CD4-positive, alpha-beta T cell treated with Interleukin-4 for 4 hours (primary cell): ENCODE data around the gene METTL4.
"Not testable (repeated sequence)": the region's sequence is repeated elsewhere in the genome, so short reads cannot be mapped to it uniquely, and the experiment has no call there.

Experiments
- DNase-seq: peaks from one replicate; pipeline ENCODE4 v3.0.0-alpha.2; 2020

METTL4 gene

DNA sequence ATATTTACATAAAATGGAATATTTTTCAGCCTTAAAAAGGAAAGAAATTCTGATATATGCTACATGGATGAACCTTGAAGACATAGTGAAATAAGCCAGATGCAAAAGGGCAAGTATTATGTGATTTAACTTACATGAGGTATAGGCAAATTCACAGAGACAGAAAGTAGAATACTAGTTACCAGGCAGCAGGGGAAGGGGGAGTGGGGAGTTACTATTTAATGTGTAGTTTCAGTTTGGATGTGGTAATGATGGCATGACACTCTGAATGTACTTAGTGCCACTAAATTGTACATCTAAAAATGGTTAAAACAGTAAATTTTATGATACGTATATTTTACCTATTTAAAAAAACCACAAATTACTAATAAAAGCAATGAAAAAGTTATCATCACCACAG, 12.1 kb downstream of the METTL4 start:
- DNase-seq: no peak

GRCh38 chr18:2557536-2557935, 13.8 kb downstream of the METTL4 start:
- DNase-seq: no peak

DNA sequence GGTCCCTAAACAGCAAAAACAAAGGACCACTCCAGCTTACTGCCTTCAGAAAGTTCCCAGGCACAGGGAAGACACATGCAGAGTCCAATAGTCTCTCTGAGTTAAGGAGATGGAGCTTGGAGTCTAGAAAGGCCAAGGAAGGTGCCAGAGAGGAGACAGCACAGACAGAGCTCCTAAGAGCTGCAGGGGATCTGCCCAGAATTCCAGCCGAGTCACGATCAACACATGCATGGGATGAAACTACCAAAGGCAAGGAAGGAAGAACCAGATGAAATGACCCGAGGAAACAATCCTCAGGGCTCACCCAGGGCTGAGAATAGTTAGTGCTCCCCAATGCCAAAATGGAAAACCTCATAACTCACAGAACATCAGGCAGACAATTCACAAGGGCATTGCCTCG, 15.4 kb downstream of the METTL4 start:
- DNase-seq: no peak

DNA sequence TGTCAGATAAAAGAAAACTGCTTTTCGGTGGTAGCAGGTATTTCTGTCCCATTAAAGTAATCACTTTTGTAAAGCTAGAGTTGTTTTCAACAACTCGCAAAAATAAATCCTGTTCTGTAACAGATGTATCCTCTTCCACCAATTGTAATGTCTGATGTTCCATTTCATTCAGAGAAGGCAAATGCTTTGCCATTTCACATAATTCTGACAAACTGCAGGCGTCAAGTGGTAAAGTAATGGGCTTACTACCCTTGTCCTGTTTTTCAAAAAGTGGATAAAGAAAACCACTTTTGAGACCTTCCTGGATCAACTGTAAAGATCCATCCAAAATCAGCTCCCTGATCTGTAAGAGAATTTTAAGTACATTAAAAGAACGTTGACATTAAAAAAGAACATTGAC, 16.6 kb downstream of the METTL4 start:
- no peak for DNase-seq

GRCh38 chr18:2551425-2551824, 19.9 kb downstream of the METTL4 start:
- no peak for DNase-seq

GRCh38 chr18:2549462-2549861, 21.8 kb downstream of the METTL4 start:
- DNase-seq: no peak

GRCh38 chr18:2547477-2548087, 23.7 kb downstream of the METTL4 start:
- DNase-seq: peak; percentile 45

- no peak for DNase-seq
Measured at GRCh38 chr18:2545155-2545554, 26.1 kb downstream of the METTL4 start.

- DNase-seq: peak; percentile 55
Measured at GRCh38 chr18:2541925-2542563, 29.3 kb downstream of the METTL4 start.

GRCh38 chr18:2540575-2540974, 30.7 kb downstream of the METTL4 start:
- DNase-seq: no peak

GRCh38 chr18:2538844-2539243, 32.5 kb downstream of the METTL4 start:
- DNase-seq: no peak

DNA sequence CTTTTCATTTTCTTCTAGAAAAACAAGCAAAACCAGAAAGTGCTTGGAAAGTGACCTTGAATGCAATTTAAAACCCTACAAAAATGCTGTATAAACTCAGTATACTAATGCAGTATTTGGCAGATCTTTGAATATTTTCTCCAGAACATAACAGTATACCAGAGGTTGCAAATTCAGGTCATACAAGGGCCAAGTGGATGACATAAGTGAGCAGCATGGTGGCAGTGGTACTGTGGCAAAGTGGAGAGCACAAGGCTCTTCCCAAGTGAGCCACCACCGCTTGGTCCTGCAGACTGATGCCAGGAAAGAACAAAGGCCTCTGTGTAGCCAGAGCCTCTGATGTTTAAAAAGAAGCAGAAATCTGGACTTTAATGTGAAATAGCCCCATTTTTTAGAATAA, 33.1 kb downstream of the METTL4 start:
- no peak for DNase-seq

- DNase-seq: no peak
Measured at GRCh38 chr18:2537296-2537695, 34.0 kb downstream of the METTL4 start.

DNA sequence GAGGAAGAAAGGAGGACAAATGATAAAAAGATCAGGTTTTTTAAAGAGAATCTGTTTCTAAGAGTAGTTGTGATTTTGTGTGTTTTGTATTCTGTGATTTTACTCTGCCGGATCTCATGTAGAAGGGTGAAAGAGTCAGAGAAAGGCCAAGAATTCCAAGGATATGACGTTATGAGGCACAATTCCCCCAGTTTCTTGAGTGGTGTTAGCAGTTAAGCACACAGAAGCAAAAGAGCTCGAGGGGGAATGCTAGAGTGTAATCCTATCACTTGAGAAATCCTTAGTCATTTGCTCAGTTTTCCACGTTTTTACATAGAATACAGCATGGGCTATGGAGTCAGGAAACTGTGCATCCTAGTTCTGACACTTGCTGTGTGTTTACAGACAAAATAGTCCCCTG, 34.8 kb downstream of the METTL4 start:
- no peak for DNase-seq

DNA sequence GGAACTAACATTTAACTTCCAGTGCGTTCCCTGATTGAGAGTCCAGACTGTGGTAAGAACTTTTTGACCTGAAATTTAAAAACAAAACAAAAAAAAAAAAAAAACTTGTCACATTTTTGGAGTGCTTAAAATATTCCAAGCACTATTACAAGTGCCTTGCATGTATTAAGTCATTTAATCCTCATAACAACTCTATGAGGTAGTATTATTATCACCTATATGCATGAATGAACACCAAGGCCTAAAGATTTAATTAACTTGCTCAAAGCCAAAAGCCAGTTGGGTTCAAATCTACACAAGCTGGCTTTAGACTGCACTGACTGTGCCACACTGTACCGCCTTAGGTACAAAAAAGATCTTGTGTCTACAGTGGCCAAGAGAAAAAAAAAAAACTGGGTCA, 35.2 kb downstream of the METTL4 start:
- DNase-seq: no peak

DNA sequence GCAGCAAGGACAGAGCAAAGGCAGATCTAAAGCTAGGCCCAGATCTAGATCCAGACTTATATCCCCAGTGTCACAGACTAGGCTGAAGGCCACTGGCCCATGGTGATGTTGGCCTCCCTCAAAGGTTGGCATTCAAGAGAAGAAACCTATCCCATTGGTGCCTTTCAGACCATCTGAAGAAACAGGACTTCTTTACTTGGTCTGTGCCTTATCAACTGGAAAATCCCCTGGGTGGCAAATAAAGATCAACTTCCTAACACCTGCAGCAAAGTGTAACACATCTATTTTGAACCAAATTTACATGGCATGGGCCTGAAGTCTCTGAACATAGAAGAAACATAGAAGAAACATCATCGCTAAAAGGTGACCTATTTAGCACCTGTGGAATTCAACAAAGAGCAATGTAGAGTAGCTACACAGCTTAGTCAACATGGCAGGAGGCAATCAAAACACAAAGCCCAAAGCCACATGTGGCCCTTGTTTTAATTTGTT, 35.8 kb downstream of the METTL4 start:
- no peak for DNase-seq

DNA sequence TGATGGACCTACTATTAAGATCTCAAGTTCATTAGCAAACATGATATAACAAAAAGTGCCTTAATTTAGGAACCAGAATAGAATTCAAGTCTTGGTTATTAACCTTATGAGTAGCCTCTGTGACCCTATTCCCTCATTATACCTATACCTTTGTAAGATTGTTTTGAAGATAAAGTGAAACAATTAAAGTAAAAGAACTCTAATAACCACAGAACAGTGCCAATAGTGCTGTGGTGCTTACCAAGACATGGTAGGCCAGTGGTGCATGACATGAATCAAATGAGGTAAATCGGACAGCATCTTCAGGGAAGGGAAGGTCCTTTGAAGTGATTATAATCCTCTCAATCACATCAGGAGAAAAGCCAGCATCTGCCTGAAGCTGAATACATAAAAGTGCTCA, 36.4 kb downstream of the METTL4 start:
- DNase-seq: no peak

- no peak for DNase-seq
Measured at GRCh38 chr18:2532797-2533196, 38.5 kb downstream of the METTL4 start.

DNA sequence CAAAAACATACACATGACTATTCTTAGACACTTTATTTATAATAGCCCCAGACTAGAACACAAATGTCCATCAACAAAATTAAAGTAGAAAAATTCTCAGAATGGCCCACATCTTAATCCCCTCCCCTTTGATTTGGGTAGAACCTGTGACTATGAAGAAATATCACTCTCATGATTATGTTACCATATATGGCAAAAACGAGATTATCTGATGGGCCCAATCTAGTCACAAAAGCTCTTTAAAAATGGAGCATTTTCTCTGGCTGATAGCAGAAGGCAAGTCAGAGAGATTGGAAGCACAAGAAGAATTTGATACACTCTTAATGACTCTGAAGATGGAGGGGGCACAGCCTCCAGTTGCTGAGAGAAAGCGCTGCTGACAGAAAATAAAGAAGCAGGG, 39.6 kb downstream of the METTL4 start:
- no peak for DNase-seq

DNA sequence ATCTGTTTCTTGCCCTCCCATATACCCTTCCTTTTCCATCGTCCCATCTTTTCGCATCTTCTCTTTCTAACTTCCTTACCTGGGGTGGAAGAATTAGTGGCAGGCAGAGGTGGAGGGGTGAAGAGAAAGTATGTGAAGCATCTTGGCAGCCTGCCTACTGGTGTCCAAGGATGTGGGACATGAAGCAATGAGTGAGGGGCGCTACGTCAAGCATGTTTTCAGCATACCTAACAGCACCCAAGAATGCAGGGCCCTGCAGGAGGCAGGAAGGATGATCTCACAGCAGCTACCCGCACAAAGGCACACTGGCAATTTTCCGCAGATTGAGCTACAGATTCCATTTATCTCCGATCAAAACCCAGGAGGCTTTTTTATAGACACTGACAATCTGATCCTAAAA, 42.2 kb downstream of the METTL4 start:
- DNase-seq: no peak

DNA sequence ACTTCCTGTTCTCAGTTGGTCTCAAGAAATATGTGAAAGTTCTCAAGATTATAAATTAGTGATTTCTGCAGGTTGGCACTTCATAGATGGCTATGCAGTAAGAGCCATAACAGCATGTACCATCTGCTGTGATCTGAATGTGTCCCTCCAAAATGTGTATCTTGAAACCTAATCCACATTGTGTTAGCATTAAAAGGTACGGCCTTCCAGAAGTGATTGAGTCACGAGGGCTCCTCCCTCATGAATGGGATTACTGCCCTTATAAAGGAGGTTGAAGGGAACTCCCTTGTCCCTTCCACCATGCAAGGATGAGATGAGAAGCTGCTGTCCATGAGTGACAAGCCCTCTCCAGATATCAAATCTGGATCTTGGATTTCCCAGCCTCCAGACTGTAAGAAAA, 45.0 kb downstream of the METTL4 start:
- no peak for DNase-seq

DNA sequence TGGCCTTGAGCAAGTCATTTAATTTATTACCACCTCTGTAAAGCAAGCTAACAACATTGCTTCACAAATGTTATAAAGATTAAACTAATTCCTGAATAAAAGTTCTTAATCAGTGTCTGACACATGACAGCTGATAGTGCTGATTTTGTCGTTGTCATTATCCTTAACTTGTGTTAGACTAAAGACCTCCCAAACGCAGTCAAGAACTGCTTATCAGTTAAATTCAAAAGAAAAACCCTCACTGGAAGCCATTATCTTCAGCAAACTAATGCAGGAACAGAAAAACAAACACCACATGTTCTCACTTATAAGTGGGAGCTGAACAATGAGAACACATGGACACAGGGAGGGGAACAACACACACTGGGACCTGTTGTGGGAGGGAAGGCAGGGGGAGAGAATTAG, 46.5 kb downstream of the METTL4 start:
- DNase-seq: not testable (repeated sequence)

DNA sequence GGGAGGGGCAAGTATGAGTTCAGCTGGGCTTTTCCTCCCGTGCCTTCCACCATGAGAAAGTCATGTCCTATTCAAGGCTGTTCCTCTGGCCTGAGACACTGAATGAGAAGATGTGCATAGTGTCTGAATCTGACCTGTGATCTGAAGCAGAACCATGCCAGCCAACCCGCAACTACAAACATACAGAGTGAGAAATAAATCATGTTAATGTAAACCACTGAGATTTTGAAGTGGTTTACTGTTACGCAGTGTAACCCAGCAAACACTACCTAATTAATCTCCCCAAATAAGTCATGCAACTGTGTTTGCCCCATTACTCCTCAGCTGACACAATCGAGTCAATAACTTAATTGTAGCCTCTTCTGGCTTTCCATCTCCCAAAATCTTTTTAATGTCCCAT, 49.2 kb downstream of the METTL4 start:
- no peak for DNase-seq

DNA sequence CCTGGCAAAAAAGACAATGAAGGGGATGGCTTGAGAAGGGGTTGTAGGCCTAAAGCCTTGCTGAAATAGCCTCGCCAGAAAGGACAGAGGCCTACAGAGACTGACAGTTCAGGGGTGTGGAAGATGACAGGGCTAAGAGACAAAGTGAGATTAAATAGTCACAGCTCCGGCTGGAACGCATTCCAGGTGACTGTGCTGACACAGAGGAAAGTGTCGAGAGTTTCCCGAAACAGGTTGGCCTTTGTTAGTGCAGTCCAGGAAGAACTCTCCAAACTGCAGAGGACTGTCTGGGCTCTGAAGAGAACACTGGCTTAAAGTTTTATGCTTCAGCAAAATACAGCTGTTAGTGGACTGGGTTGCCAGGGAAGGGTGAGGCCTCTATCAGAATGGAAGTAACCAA, 52.8 kb downstream of the METTL4 start:
- DNase-seq: no peak
